NCI-H345 treated with DMSO at 0.1 percent for 48 hours (cell line): ENCODE results near the gene CEP55.

Experiments used
- DNase-seq: peaks from one replicate; lab custom pipeline; 2025; ENCODE audit not compliant: unreplicated experiment; lab: John Stamatoyannopoulos, UW

CEP55 gene

DNA sequence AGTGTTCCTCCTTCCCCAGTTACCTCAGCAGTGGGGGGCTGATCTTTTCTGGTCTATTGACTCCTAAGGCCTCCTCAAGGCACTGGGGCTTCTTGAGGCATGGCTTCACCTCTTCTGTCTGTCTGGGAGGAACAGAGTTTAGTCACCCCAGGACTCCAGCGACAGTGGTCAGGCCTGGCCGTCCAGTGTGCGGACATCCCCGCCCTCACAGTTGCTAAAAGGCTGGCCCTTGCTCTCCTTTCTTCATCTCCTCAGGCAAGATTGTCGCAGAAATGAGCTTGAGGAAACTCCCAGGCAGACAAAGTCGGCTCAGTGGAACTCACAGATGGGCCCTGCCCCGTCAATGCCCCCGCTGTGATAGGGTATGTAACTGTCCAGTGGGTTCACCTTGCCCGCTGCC is 63.1 kb downstream of the CEP55 start:
- no peak for DNase-seq

GRCh38 chr10:93560541-93560940 is 64.1 kb downstream of the CEP55 start:
- DNase-seq = no peak

DNA sequence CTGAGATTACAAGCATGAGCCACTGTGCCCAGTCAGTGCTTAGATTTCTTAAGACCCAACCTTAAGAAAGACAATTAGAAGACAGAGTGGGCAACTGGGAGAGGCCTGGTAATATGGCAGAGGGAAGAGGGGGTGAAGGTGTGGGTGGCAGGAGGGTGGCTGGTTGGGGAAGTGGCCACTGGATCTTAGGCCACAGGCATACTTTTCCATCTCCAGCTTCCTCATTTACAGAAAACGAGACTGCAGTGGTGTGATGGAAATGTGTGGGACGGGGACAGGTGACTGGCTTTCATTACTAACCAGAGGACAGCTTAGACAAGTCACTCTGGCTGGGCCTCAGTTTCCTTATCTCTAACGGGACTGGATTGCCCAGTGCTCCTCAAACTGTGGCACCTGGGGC is 69.0 kb downstream of the CEP55 start:
- DNase-seq = no peak

DNA sequence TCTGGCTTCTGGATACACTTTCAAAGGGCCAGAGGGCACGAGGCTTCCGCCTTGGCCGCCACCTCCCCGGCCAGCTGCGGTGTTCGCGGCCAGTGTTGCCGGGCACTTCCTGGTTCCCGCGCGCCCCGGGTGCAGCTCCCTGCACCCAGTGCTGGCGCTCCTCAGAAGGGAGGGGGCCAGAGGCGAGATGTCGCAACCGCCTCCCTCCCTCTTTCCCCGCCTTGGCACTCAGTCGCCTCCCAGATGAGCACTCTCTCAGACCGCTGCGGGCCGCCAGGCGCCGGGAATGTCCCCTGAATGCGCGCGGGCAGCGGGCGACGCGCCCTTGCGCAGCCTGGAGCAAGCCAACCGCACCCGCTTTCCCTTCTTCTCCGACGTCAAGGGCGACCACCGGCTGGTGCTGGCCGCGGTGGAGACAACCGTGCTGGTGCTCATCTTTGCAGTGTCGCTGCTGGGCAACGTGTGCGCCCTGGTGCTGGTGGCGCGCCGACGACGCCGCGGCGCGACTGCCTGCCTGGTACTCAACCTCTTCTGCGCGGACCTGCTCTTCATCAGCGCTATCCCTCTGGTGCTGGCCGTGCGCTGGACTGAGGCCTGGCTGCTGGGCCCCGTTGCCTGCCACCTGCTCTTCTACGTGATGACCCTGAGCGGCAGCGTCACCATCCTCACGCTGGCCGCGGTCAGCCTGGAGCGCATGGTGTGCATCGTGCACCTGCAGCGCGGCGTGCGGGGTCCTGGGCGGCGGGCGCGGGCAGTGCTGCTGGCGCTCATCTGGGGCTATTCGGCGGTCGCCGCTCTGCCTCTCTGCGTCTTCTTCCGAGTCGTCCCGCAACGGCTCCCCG is 70.2 kb downstream of the CEP55 start, which contains the start of gene FFAR4:
TSS of gene FFAR4 (plus strand) at position 231 of the 842 bp plus-strand sequence. CDS start at position 287, 56 bp downstream.
- DNase-seq = no peak

DNA sequence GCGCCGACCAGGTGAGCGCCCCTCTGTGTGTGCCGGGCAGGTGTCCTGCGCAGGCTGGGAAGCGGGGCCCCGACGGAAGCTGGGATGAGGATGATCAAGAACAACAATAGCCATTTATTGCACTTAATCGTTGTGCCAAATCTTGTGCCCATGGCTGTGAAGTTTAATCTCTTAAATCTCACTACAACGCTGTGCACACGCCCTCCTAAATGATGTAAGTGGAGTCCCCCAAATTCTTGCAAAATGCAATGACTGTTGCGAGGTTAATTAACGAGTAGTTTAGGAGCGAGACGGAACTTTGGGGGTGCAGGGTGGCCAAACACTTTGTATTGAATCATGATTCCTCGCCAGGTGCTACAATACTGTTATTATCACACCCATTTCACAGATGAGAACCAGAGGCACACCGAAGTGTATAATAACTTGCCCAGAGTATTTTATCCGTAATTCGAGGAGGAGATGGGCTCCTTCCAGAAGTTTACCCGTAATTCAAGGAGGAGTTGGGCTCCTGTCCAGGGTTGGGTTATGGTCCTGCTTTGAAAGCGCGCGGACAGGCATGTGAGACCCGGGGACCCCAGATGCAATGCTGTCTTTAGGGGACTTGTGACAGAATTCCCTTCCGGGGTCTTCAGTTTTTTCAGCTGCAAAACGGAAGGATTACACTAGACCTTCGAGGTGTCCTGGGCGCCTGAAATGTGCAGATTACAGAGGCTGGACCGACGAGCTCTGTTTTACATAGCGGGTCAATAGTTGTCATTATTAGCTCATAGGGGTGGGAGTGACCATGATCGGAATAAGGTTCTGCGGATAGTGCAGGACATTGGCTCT is 71.1 kb downstream of the CEP55 start:
- DNase-seq = no peak

- no peak for DNase-seq
These were observed 71.6 kb downstream of the CEP55 start for GRCh38 chr10:93568105-93568390.

DNA sequence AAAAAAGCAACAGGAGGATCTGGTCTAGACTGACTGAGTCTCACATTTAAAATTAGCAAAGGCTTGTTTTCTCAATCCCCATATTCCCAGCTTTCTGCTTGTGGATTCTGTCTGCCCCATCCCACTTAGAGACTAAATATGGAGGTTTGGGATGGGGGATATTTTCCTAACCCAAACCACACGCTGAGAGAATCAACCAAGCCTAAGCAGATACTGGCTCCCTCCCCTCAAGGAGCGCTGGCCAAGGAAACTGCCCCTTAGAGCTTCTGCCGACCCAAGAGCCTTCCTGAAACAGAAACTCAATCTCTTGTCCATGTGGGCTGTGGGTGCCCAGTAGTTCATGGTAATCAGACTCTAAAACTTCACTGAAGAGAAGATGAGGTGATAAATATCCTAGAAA is 74.0 kb downstream of the CEP55 start:
- no peak for DNase-seq

DNA sequence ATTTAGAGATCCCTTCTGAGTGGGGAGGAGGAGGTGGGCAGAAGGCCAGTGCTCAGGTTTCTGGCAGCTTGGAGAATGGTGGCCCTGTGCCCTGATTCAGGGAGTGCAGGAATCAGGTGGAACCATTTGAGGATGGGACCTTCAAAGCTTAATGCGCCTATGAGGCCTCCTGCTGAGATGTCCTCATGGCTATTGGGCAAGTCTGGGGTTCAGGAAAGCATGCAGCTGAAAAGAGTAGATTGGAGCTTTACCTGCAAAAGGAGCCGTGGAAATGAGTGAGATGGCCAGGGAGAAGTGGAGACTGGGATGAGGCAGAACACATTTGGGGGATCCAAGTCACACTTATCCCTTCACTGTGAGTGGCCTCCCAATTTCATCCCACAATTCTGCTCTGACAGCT is 76.2 kb downstream of the CEP55 start:
- DNase-seq = no peak

DNA sequence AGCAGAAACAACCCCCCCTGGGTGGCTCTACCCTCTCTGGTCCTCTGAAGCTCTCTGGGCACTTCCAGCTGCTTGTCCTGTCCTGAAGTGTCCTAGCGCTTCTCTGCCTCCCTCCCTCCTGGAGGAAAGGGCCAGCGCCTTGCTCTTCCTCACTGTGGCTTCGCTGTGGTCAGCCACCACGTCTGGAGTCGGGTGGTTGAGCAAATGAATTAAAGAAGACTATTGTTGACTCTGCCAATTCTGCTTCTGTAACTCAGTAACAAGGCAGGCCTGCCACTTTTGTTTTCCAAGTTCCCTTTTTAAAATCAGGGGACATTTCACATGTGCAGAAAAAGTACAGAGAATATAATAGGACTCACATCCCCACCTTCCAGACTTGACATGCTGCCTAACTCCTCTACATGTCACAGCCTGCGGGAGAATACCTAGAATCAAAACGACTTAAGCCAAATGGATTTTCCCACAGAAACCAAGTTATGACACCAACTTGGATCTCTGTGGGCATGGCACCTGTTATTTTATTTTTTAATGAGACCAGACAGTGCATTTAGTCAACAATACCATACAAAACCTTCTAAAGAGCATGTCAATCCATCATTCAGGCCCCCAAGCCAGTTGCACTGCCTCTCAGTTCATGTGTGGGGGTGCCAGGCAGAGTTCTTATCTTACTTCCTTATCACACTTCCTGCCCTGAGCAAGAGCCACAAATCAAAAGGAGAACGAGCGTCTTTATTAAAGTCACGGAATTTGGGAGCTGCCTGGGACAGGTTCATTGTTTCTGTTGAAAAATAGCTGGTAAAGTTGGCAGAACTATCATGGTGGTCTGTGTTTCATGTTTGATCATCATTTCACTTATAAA is 76.9 kb downstream of the CEP55 start:
- DNase-seq = no peak

DNA sequence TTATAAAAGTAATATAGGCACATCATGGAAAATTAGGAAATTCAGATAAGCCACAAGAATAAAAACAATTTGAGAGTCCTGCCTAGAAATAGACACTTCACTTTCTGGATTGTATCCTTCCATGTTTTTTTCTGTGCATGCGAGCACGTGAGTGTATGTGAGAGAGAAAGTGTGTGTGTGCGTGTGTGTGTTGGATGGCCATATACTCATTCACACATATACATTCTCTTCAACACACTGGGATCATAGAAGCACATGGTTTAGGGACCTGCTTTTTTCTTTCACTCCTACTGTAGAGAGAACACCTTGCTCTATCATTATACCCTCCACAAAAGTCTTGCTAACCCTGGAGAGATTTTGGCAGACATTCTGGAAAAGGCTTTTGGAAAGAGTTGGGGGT is 77.5 kb downstream of the CEP55 start:
- no peak for DNase-seq

DNA sequence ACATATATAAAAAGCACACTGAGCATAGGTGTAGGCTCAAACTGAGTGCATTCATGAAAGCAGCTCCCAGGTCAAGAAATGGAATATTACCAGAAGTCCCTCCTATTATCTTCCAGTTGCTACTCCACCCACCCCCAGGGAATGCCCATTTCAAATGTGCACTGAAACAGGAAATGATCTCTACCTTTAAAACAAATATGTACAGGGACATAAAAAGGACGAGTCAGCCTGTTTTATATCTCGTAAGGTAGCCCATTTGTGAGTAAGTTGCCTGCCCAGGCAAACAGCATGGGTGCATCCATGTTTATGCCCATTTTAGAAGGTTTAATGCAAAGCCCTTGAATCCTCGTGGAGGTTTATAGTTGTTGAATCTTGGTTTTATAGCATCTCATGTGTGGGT is 80.5 kb downstream of the CEP55 start:
- DNase-seq = no peak

GRCh38 chr10:93577565-93577964 is 81.2 kb downstream of the CEP55 start:
- DNase-seq = no peak
